HK-2 (cell line): ENCODE results near the gene STON2.
"Not testable (repeated sequence)": the region's sequence is repeated elsewhere in the genome, so short reads cannot be mapped to it uniquely, and the experiment has no call there.

Source experiments
- DNase-seq: peaks from one replicate; pipeline ENCODE4 v3.0.0-alpha.2; 2018; ENCODE audit not compliant: unreplicated experiment

The STON2 gene

DNA sequence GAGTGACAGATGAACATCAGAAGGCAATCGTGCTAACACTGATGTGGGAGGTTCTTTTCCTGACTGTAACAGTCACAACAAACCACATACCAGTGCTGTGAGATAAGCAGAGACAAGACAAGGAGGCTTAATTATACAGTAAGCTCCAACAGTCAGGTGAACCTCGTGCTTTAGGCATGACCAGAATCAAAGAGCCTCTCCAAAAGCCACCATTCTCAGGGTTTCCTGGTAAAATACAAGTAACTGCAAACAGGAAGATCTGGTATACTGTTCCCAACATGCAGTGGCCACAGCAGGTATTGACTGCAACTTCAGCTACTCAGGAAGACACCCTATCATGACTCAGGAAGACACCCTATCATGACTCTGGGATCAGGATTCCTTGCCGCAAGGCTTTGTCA lies 132.1 kb downstream of the STON2 start:
- peak; percentile 43 for DNase-seq

GRCh38 chr14:81265636-81266169 lies 134.4 kb downstream of the STON2 start:
- no peak for DNase-seq

- no peak for DNase-seq
These were observed 135.5 kb downstream of the STON2 start for GRCh38 chr14:81264671-81265070.

DNA sequence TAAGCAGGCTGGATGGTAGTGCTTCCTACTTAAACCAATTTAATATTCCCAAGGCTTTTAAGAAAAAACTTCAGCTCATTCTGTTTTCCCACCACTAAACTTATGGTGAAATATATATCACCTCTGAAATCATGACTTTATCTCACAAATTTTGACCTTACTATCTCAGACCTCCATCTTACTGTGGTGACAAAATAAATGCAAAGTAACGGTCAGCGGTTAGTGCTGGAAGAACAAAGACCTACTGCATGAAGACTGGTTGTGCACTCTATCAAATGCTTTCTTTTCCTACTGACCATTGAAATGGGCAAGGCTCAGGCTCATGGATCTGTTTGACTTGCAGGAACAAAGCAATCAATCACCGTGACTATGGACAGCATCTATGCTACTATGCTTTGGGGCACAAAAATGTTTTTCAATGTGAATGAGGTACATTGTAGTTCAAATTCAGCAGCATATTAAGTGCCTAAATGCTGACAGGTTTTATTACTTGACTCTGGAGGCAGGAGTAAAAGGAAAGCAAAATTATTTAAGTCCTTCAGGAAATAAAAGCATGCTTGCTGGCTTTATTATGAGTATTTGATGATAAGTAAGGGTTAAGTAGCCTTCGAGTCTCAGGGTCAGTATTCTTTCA lies 136.2 kb downstream of the STON2 start:
- DNase-seq, result no peak

DNA sequence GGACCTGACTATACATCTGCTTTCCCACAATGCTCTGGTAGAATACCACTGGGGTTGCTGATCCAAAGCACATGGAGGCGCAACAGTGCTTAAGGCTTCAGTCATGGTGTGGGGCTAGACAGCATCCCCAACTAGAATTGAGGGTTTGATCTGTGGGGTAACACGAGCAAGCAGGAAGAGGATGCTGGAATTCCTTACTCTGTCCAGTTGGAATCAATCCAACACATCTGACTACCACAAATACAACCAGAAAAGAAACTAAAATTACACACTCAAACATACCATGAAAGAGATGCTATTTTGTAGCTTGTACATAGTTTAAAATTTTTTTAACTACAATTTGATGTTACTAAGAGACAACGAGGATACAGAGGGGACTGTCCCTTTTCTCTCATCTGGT lies 138.9 kb downstream of the STON2 start:
- no peak for DNase-seq

DNA sequence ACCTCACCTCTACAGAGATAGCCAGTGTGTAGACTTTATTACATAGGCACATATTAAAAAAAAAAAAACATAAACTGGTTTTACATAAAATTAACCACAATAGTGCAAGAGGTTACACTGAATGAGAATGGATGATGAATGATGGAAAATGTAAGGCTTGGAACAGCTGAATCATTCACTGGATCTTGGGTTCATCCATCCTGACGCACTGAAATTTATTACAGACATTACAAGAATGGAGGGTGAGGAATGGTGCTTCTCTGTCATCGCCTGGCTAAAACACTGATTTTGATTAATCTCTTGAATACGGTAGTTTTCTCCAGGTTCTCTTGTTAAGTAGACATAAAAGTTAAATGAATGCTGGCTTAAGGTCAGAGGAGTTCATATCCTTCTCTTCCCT lies 139.4 kb downstream of the STON2 start:
- DNase-seq, result no peak

DNA sequence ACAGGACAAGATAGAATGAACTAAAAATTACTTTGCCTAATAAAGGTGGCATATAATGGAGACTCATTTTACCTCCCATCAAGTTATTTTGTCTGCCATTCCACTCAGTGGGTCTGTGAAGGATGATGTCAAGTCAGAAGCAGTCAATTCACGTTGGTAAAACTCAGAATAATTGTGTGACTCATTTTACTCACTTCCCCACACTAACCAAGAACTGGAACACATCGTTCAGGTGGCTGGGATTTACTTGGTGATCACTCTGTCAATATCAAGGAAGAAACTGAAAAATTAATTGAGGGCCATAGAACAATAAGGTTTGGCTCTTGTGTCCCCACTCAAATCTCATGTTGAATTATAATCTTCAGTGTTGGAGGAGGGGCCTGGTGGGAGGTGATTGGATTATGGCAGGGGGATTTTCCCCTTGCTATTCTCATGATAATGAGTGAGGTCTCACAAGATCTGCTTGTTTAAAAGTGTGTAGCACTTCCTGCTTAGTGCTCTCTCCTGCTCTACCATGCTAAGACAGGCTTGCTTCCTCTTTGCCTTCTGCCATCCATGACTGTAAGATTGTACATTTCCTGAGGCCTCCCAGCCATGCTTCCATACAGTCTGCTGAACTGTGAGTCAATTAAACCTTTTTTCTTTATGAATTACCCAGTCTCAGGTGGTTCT lies 143.7 kb downstream of the STON2 start:
- DNase-seq, result no peak

DNA sequence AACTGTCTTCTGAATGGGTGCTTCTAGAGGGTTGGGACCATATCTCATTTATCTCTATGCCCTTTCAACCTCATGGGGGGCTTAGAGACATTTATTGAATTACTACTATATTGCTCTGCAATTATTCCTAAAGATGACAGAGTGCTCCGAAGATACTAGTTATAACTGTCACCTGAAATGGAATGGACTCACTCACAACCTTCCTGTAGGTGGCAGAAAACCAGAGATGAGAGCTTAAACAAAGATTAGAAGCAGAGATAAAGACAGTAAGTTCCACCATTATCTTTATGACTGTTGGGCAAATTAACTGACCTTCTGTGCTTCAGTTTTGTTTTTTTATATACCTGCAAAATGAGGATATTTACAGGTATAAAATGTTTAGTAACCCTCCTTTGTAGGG lies 147.8 kb downstream of the STON2 start:
- DNase-seq, result no peak

GRCh38 chr14:81247271-81247766 lies 152.8 kb downstream of the STON2 start:
- DNase-seq, result no peak

- no peak for DNase-seq
These were observed 153.5 kb downstream of the STON2 start for GRCh38 chr14:81246461-81247270.

DNA sequence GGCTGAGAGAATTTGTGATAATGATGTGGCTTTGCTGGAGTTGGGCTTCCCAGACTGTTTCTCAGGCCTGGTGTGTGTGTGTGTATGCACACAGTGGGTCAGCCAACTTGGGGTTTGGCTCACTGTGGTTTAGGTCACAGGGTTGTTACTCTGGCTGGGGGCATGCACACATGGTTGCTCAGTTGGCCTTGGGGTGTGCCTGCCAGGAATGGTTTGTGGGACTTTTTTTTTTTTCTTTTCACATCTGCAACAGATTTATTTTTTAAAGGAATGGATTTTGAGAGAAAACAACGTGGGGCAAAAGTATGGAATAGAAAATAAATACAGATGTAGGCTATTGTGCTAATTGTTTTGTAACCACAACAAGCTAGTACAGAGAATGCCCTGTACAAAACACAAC lies 154.4 kb downstream of the STON2 start:
- DNase-seq, result no peak

- DNase-seq, result not testable (repeated sequence)
These were observed 155.7 kb downstream of the STON2 start for GRCh38 chr14:81244431-81244830.

GRCh38 chr14:81243499-81243898 lies 156.6 kb downstream of the STON2 start:
- DNase-seq, result no peak

DNA sequence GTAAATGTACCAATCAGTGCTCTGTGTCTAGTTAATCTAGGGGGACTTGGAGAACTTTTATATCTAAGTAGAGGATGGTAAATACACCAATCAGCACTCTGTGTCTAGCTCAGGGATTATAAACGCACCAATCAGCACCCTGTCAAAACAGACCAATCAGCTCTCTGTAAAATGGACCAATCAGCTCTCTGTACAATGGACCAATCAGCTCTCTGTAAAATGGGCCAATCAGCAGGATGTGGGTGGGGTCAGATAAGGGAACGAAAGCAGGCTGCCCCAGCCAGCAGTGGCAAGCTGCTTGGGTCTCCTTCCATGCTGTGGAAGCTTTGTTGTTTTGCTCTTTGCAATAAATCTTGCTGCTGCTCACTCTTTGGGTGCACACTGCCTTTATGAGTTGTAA lies 163.3 kb downstream of the STON2 start:
- not testable (repeated sequence) for DNase-seq

DNA sequence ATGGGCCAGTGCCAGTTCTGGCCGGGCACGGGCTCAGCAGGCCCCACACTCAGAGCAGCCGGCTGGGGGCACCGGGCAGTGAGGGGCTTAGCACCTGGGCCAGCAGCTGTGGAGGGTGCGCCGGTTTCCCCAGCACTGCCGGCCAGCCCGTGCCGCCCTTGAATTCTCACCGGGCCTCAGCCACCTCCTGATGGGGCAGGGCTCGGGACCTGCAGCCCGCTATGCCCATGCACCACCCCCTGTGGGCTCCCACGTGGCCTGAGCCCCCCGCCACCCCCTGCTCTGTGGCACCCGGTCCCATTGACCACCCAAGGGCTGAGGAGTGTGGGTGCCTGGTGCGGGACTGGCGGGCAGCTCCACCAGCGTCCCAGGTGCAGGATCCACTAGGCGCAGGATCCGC lies 164.0 kb downstream of the STON2 start:
- DNase-seq, result no peak

DNA sequence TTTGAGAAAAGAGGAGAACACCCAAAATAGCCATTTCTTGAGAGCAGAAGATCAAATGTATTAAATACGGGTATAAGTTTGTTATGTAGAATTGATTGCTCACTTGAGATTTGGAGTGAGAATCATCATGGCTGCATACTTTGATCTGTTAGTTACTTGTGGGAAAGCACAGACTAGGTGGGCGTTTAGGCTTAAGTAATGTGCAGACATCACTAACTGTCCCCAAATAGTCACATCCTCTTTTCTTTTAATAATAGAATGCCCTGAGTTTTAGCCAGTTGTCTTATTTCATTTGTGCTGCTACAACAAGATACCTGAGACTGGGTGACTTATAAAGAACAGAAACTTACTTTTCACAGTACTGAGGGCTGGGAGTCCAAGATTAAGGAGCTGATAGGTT lies 165.0 kb downstream of the STON2 start:
- no peak for DNase-seq

GRCh38 chr14:81234278-81234677 lies 165.8 kb downstream of the STON2 start:
- DNase-seq, result peak; percentile 32

DNA sequence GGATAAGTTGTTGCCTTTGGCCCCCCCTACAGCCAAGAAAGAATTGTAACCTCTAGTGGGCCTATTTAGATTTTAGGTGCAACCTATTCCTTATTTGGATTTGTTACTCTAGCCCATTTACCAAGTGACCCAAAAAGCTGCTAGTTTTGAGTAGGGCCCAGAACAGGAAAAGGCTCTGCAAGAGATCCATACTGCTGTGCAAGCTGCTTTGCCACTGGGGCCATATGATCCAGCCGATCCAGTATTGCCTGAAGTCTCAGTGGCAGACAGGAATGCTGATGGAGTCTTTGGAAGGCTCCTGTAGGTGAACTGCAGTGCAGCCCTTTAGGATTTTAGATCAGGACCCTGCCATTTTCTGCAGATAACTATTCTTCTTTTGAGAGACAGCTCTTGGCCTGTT lies 166.5 kb downstream of the STON2 start:
- no peak for DNase-seq

DNA sequence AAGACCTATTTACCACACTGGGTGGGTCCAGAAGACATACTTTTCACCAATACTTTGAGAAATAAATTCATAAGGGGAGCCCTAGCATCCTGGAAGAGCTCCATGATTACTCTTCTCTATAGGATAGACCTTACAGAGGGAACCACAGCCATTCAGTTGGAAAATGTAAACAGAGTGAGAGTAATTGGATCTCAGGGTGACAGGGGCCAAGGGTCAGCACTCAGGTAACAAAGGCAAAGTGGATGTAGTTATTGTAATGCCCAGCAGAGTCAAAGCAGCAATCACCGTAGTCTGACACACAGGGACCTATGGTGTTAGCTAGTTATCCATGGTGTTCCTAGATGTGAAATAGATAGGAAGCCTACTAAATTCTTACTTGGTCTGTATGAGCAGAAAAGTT lies 168.6 kb downstream of the STON2 start:
- no peak for DNase-seq

DNA sequence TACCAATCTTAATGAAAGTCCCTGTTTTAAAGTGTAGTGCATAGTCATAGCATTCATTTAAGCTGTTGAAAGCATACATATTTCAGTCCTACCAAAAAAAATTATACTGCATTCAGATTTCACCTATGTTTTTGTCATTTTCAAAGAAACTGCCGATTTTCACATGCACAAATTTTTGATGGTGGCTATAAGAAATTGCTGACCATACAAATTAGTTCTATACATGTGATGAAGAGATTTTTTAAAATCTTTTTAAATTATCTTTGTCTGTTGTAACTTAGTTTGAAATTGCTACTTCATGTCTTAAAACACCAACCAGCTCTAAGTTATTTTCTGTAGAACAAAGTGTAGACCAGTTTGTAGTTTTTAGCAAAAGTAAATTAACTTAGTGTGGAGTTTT lies 175.9 kb downstream of the STON2 start:
- no peak for DNase-seq

DNA sequence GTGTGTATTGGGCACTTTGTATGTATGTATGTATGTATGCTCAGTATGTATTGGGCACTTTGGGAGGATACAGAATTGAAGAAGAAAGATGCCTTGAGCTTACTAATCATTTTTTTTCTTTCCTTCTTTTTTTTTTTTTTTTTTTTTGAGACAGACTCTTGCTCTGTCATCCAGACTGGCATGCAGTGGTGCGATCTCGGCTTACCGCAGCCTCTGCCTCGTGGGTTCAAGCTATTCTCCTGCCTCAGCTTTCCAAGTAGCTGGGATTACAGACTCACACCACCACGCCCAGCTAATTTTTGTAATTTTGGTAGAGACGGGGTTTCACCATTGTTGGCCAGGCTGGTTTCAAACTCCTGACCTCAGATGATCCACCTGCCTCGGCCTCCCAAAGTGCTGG lies 176.3 kb downstream of the STON2 start:
- not testable (repeated sequence) for DNase-seq

GRCh38 chr14:81222691-81223090 lies 177.4 kb downstream of the STON2 start:
- no peak for DNase-seq

DNA sequence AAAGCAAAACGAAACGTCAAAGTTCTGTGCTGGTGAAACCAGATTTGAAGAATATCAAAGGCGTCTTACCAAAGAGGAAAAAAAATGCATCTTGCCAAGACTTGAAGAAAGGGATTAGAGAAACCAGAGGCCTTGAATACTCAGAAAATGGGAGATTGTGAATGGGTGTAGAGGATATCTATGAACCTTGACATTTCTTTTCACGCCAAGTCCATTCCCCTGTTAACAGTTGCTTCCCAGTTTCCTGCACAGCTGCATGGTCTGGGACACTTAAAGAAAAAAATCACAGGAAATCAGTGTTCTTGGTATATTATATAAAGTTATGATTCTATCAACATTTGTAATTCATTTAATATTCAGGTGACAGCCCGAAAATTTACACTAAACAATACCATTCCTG lies 178.0 kb downstream of the STON2 start:
- DNase-seq, result no peak
